ENCODE data around the gene CT45A2. TPM values are rescaled to one million over a fixed set of nuclear protein-coding genes. Genes with fewer than 3 reads are reported as not detected.
"Not testable (repeated sequence)": the region's sequence is repeated elsewhere in the genome, so short reads cannot be mapped to it uniquely, and the experiment has no call there.

The CT45A2 gene
- total RNA-seq: not detected
- not detected for polyA plus RNA-seq
- 0 reads per million in 6 experiments for total RNA-seq

DNA sequence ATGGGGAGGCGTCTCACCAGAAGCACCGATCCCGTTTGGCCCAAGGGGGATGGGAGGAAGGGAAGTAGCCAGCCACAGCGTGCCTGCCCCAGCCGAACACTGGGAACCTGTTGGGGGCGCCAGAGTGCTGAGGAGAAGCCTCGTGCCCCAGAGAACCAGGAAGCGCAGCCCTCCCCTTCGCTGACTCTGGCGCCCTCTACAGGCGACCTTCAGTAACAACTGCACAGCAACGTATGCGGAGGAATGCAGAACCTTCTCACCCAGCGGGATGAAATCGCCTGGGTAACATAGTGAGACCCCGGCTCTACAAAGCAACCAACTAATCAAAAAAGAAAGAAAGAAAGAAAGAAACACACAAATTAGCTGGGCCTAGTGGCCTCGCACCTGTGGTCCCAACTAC lies at the start of gene CT45A2:
Gene CT45A2 (minus strand): TSS at position 101 of the 400 bp plus-strand sequence. CDS start 3,747 bp downstream, outside the sequence.
- ATAC-seq, H3K27ac Mint-ChIP-seq, POLR2A ChIA-PET, H3K36me3 Mint-ChIP-seq, DNase-seq, H3K4me1 Mint-ChIP-seq, H3K27me3 Mint-ChIP-seq, H3K4me3 Mint-ChIP-seq, H3K9me3 Mint-ChIP-seq: not testable (repeated sequence)

- H3K27ac Mint-ChIP-seq, ATAC-seq, H3K36me3 Mint-ChIP-seq, POLR2A ChIA-PET, H3K9me3 Mint-ChIP-seq, H3K4me1 Mint-ChIP-seq, H3K27me3 Mint-ChIP-seq, DNase-seq, H3K4me3 Mint-ChIP-seq: not testable (repeated sequence)
Measured at GRCh38 chrX:135854438-135854837, 34.6 kb upstream of the CT45A2 start, which contains the start of gene CT45A8. Gene CT45A8 (minus strand): TSS chrX:135854538. CDS start chrX:135850783, 3,755 bp downstream.

- H3K4me3 Mint-ChIP-seq, H3K4me1 Mint-ChIP-seq, ATAC-seq, H3K27ac Mint-ChIP-seq, H3K36me3 Mint-ChIP-seq, POLR2A ChIA-PET, DNase-seq, H3K9me3 Mint-ChIP-seq, H3K27me3 Mint-ChIP-seq: not testable (repeated sequence)
Measured at GRCh38 chrX:135837180-135837579, 17.4 kb upstream of the CT45A2 start, which contains the start of gene CT45A7. Gene CT45A7 (minus strand): TSS chrX:135837280. CDS start chrX:135833533, 3,747 bp downstream.

DNA sequence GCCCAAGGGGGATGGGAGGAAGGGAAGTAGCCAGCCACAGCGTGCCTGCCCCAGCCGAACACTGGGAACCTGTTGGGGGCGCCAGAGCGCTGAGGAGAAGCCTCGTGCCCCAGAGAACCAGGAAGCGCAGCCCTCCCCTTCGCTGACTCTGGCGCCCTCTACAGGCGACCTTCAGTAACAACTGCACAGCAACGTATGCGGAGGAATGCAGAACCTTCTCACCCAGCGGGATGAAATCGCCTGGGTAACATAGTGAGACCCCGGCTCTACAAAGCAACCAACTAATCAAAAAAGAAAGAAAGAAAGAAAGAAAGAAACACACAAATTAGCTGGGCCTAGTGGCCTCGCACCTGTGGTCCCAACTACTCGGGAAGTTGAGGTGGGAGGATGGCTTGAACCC lies 17.1 kb downstream of the CT45A2 start, which contains the start of gene CT45A6:
Gene CT45A6 (minus strand): TSS at position 101 of the 400 bp plus-strand sequence. CDS start 3,794 bp downstream, outside the sequence.
- H3K4me1 Mint-ChIP-seq, H3K27me3 Mint-ChIP-seq, H3K9me3 Mint-ChIP-seq, H3K27ac Mint-ChIP-seq, ATAC-seq, POLR2A ChIA-PET, H3K36me3 Mint-ChIP-seq, DNase-seq, H3K4me3 Mint-ChIP-seq: not testable (repeated sequence)

DNA sequence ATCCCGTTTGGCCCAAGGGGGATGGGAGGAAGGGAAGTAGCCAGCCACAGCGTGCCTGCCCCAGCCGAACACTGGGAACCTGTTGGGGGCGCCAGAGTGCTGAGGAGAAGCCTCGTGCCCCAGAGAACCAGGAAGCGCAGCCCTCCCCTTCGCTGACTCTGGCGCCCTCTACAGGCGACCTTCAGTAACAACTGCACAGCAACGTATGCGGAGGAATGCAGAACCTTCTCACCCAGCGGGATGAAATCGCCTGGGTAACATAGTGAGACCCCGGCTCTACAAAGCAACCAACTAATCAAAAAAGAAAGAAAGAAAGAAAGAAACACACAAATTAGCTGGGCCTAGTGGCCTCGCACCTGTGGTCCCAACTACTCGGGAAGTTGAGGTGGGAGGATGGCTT lies 34.4 kb downstream of the CT45A2 start, which contains the start of gene CT45A5:
Gene CT45A5 (minus strand): TSS at position 101 of the 400 bp plus-strand sequence. CDS start 3,774 bp downstream, outside the sequence.
- H3K27me3 Mint-ChIP-seq, H3K4me3 Mint-ChIP-seq, H3K27ac Mint-ChIP-seq: not testable (repeated sequence)

GRCh38 chrX:135768091-135768490 lies 51.7 kb downstream of the CT45A2 start, which contains the start of gene CT45A3:
Gene CT45A3 (minus strand): TSS chrX:135768191. CDS start chrX:135764444, 3,747 bp downstream.
- H3K4me1 Mint-ChIP-seq, ATAC-seq, H3K27ac Mint-ChIP-seq, DNase-seq, H3K9me3 Mint-ChIP-seq, H3K36me3 Mint-ChIP-seq, H3K4me3 Mint-ChIP-seq, POLR2A ChIA-PET, H3K27me3 Mint-ChIP-seq: not testable (repeated sequence)

More for the DNA sequence above, 34.4 kb downstream of the CT45A2 start, which contains the start of gene CT45A5:
- H3K4me1 Mint-ChIP-seq, POLR2A ChIA-PET, ATAC-seq, DNase-seq, H3K36me3 Mint-ChIP-seq, H3K9me3 Mint-ChIP-seq: not testable (repeated sequence)

Other genes starting within 250 kb of the CT45A2 start
- gene CT45A1, start 106.4 kb downstream of the CT45A2 start, total RNA-seq: not detected
- not detected for gene CT45A1, start 106.4 kb downstream of the CT45A2 start, polyA plus RNA-seq
- gene CT45A3, start 51.8 kb downstream of the CT45A2 start, total RNA-seq: not detected
- not detected for gene CT45A3, start 51.8 kb downstream of the CT45A2 start, polyA plus RNA-seq
- gene CT45A5, start 34.5 kb downstream of the CT45A2 start, total RNA-seq: not detected
- gene CT45A5, start 34.5 kb downstream of the CT45A2 start, polyA plus RNA-seq: not detected
- not detected for gene CT45A6, start 17.2 kb downstream of the CT45A2 start, total RNA-seq
- gene CT45A6, start 17.2 kb downstream of the CT45A2 start, polyA plus RNA-seq: not detected
- not detected for gene CT45A7, start 17.3 kb upstream of the CT45A2 start, total RNA-seq
- not detected for gene CT45A7, start 17.3 kb upstream of the CT45A2 start, polyA plus RNA-seq
- not detected for gene CT45A8, start 34.5 kb upstream of the CT45A2 start, total RNA-seq
- not detected for gene CT45A8, start 34.5 kb upstream of the CT45A2 start, polyA plus RNA-seq
- not detected for gene CT45A9, start 51.8 kb upstream of the CT45A2 start, total RNA-seq
- not detected for gene CT45A9, start 51.8 kb upstream of the CT45A2 start, polyA plus RNA-seq
- not detected for gene CT45A10, start 73.4 kb upstream of the CT45A2 start, total RNA-seq
- gene CT45A10, start 73.4 kb upstream of the CT45A2 start, polyA plus RNA-seq: not detected
- gene SAGE1, start 73.7 kb upstream of the CT45A2 start, total RNA-seq: not detected
- gene SAGE1, start 73.7 kb upstream of the CT45A2 start, polyA plus RNA-seq: not detected
- 10 to 100 TPM; 24.8 to 25.3 TPM for gene MMGT1, start 154.0 kb upstream of the CT45A2 start, total RNA-seq
- 1 to 10 TPM; 6.9 to 8.3 (median 7.7) TPM for gene MMGT1, start 154.0 kb upstream of the CT45A2 start, polyA plus RNA-seq
- gene SLC9A6, start 165.4 kb upstream of the CT45A2 start, total RNA-seq: 10 to 100 TPM; 16.3 to 18.6 TPM
- 10 to 100 TPM; 14.4 to 18.3 (median 17.1) TPM for gene SLC9A6, start 165.4 kb upstream of the CT45A2 start, polyA plus RNA-seq

All from naive thymus-derived CD8-positive, alpha-beta T cell (primary cell).